HG02852 (cell line): Measurements from ENCODE around the gene PDIA6.
A peak's percentile ranks its signal among the peaks of the same experiment; 100 is the strongest.
"Not testable (repeated sequence)": the region's sequence is repeated elsewhere in the genome, so short reads cannot be mapped to it uniquely, and the experiment has no call there.

Experiments used
- ATAC-seq: cut with Tn5 transposase; IDR thresholded peaks from one replicate; pipeline ENCODE4 v1.9.1; 2021; ENCODE audit warnings: mild to moderate bottlenecking, moderate library complexity; ENCODE audit not compliant: unreplicated experiment

Gene PDIA6

GRCh38 chr2:10813163-10814138 lies 866 bp upstream of the PDIA6 start:
- ATAC-seq, result not testable (repeated sequence)

DNA sequence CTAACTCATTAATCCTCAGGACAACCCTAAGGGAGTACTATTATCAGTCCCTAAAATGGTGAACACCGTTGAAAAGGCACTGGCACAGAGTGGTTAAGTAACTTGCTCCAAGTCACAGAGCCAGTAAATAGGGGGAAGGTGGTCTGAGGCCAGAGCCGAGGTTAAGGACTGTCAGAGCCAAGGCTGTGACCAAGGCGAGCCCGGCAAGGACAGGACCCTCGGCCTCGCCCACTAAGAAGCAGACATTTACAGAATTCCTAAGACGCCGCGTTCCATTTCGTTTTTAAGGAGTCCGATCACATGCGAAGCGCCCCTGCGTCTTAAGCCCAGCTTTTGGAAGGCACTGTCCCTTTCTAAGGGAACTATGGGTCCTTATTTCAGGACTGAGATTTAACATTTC lies 1.1 kb downstream of the PDIA6 start:
- ATAC-seq, result no peak

- ATAC-seq, result peak; percentile 20
Measured at GRCh38 chr2:10810202-10811161, 2.1 kb downstream of the PDIA6 start.

DNA sequence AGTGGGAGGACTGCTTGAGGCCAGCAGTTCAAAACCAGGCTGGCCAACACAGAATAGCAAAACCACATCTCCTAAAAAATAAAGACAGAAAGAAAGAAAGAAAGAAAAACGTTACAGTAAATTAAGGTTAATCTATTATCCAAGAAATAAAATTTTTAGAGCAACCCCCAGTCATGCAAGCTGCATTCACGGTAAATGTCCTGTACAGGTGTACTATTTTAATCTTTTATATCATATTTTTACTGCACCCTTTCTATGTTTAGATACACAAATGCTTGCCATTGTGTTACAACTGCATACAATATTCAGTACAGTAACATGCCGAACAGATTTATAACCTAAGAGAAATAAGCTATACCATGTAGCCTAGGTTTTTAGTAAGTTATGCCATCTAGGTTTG lies 6.0 kb downstream of the PDIA6 start:
- ATAC-seq, result no peak

DNA sequence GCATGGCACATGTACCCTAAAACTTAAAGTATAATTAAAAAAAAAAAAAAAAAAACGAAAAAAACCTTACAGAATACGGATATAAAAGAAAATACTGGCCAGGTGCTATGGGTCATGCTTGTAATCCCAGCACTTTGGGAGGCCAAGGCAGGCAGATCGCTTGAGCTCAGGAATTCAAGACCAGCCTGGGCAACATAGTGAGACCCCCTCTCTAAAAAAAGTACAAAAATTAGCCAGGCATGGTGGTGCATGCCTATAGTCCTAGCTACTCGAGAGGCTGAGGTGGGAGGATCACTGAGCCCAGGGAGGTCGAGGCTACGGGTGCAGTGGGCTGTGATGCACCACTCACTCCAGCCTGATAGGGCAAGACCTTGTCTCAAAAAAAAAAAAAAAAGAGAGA lies 6.6 kb downstream of the PDIA6 start:
- not testable (repeated sequence) for ATAC-seq

DNA sequence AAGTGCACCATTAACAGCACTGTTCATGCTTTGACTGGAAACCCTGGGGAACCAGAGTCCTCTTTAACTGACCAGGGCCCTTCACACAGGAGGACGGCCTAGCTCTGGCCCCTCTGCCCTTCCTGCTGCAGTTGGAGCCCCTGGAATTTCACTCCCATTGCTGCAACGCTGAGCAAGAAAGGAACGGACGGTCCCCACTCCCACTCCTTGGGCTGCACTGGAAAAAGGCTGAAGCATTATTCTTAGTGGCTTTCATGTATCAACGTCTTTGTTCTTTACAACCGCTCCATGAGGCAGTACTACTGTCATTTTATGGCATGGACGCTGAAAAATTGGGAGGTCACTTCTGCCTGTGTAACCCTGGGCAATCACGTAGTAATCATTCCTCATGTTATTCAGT lies 9.9 kb downstream of the PDIA6 start:
- no peak for ATAC-seq

DNA sequence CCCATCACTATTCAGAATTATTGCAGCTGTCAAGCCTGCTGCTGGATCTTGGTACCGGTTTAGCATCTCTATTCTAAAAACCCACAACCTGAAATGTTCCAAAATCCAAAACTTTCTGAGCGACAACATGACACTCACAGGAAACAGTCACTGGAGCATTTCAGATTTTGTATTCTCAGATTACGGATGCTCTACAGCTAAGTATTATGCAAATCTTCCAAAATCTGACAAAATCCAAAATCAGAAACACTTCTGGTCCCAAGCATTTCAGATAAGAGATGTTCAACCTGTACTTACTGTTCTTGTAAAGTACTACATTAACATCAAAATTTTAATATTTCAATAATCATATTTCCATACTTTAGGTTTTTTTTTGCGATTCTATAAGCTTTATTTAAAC lies 12.4 kb downstream of the PDIA6 start:
- no peak for ATAC-seq

DNA sequence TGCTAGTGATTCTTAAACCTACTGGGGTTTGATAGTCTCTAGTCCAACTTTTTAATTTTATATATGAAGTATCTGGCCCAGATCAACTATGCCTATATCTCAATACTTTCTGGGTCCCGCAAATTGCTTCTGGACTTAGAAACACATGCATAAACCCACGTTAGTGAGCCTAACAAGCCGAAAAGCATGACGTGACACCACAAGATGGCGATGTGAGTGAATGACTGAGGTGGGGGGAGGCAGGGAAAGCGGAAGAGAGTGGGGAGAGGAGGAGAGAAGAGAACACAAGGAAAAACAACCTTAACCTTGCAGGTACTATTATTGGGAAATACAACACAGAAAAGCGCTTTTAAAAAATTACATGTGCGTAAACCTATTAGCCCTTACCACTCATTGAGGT lies 13.8 kb downstream of the PDIA6 start:
- ATAC-seq, result no peak

DNA sequence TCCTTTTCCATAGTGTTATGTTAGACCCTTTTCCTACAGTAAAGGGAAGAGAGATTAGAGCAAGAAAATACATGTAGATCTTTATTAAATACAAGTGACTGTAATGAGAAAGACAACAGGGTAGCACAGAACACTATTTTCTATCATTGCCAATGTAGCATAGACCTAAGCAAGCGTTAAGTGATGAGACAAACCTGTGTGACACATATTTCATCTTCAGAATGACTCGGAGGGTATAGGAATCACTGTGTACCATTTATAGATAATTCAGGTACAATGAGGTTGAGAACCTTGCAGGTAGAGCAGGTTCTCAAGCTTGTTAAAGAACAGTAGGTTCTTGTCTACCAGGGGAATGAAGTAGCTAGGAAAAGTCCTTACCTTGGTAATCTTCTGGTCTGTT lies 15.9 kb downstream of the PDIA6 start:
- no peak for ATAC-seq

DNA sequence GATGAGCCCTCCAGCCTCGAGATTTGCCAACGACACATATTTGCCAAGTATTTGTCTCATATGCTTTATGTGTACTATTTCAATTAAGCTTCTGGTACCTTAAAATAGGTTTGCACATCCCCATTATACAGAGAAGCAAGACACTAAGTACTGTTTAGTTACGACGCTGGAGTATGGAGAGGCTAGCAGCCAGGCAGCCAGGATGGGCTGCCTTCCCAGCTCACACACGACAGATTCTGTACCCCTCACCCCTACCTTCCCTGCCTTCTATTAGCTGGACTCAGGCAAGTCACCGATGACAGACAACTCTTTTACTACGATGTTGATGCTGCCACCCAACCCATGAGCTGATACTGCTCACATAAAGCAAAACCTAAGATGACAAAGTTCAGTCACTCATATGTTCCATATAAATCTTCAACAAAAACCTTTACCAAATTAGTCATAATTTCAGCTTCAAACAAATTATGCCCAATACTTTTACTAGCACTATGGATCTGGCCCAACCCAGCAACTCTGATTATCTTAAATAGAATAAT lies 17.0 kb downstream of the PDIA6 start:
- no peak for ATAC-seq

GRCh38 chr2:10794876-10795275 lies 17.7 kb downstream of the PDIA6 start:
- no peak for ATAC-seq

GRCh38 chr2:10793816-10794215 lies 18.8 kb downstream of the PDIA6 start:
- no peak for ATAC-seq

DNA sequence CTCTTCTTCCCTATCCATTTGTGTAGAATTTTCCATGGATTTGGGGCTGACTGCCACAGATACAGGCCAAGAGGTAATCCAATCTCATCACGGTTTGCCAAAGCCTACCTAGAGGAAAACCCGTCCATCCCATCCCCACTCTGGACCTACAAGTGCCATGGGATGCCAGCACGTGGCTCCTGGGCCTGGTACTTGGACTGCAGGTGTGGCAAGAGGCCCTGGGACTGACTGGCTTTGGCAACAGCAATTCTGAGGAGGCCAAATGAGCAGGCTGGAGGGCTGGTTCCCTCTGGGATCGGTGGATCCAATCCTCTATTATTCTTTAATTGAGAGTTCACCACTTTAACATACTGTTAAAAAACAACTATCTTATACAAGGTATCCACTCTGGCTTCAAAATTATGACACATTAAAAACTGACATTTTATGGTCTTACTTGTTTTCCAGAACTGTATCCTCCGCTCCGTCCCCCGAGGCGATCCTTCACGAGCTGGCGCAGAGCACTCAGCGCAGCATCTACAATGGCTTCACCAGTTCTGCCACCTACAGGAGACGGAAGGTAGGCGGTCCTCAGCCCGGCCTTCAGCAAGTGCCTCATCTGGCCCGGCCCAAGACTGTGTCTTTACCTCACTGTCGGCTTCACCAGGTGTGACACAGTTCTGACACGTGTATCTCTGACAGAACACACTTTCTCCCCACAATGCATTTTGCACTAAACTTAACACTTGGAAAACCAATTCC lies 19.8 kb downstream of the PDIA6 start:
- no peak for ATAC-seq

GRCh38 chr2:10792001-10792634 lies 20.5 kb downstream of the PDIA6 start:
- ATAC-seq, result no peak

GRCh38 chr2:10790228-10790973 lies 22.2 kb downstream of the PDIA6 start:
- peak; percentile 78 for ATAC-seq

DNA sequence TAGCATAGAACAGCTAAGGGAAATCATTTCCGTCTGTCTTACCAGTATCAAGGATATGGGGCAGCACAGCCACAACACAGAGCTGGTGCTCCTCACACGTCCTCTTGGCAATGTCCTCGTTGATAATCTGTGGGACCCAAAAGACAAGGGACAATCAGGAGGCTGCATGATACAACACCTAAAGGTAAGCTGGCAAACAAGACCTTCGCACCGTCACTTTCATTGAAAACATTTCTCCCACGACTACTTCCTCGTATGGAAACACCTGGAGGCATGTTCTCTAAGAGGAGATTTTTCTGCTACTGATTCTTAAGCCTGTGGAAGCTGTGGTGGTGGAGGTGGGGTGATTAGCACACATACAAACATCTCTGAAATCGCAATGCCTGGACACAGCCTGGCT lies 23.7 kb downstream of the PDIA6 start:
- no peak for ATAC-seq

GRCh38 chr2:10787176-10787968 lies 25.2 kb downstream of the PDIA6 start:
- no peak for ATAC-seq

DNA sequence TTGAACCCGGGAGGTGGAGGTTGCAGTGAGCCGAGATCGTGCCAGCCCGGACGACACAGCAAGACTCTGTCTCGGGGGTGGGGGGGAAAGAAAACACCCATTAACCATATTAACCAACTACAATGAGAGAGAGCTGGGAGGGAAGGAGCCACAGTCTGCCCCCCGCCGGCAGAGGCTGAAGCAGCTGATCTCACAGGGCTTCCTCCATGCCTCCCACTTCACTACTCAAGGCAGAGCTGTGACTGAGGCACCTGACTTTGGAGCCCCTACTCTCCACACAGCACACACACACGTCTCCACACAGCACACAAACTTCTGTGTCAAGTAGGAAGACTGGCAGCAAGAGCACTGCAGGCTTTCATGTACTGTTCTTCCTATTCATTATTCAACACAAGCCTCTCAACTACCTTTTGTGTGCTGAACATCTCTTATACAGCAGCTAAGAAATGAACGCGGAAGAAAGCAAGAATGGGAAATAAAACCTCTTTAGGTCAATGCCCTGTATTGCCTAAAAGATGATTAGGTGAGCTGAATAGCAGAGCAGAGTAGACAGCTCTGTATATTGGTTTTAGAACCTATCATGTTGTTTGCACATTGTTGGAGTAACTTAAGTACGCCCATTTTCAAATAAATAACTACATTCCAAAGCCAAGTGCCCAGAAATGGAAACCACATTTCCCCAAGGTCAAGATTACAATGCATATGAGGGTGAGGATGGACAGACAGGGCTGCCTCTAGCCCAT lies 26.2 kb downstream of the PDIA6 start:
- ATAC-seq, result no peak
